ENCODE data around the gene NDUFA8.
A peak's percentile ranks its signal among the peaks of the same experiment; 100 is the strongest.

NDUFA8 gene

GRCh38 chr9:122159026-122159924, at the start of gene NDUFA8, which contains the start of gene MORN5:
Gene NDUFA8 (minus strand): TSS chr9:122159779. CDS start chr9:122159677, 102 bp downstream.
Gene MORN5 (plus strand): TSS chr9:122159908. CDS start chr9:122159973, 65 bp downstream.
- DNase-seq (ENCODE audit: low read depth in 2 of 2), result peak; percentile 89 to 94

GRCh38 chr9:122207096-122207495, 47.5 kb upstream of the NDUFA8 start:
- no peak for DNase-seq (ENCODE audit: low read depth in 2 of 2)

- DNase-seq (ENCODE audit: low read depth in 2 of 2), result no peak
These were observed 46.8 kb upstream of the NDUFA8 start for GRCh38 chr9:122206118-122207046.

- no peak for DNase-seq (ENCODE audit: low read depth in 2 of 2)
These were observed 45.6 kb upstream of the NDUFA8 start for GRCh38 chr9:122205176-122205575.

- DNase-seq (ENCODE audit: low read depth in 2 of 2), result no peak
These were observed 44.9 kb upstream of the NDUFA8 start for GRCh38 chr9:122204491-122204890.

- DNase-seq (ENCODE audit: low read depth in 2 of 2), result no peak
These were observed 44.5 kb upstream of the NDUFA8 start for GRCh38 chr9:122204055-122204454.

GRCh38 chr9:122202111-122202510, 42.5 kb upstream of the NDUFA8 start:
- DNase-seq (ENCODE audit: low read depth in 2 of 2), result no peak

GRCh38 chr9:122201641-122202040, 42.1 kb upstream of the NDUFA8 start:
- no peak for DNase-seq (ENCODE audit: low read depth in 2 of 2)

GRCh38 chr9:122200960-122201595, 41.5 kb upstream of the NDUFA8 start:
- no peak for DNase-seq (ENCODE audit: low read depth in 2 of 2)

- no peak for DNase-seq (ENCODE audit: low read depth in 2 of 2)
These were observed 38.3 kb upstream of the NDUFA8 start for GRCh38 chr9:122197882-122198281.

GRCh38 chr9:122197426-122197825, 37.8 kb upstream of the NDUFA8 start:
- DNase-seq (ENCODE audit: low read depth in 2 of 2), result no peak

- no peak for DNase-seq (ENCODE audit: low read depth in 2 of 2)
These were observed 36.3 kb upstream of the NDUFA8 start for GRCh38 chr9:122195875-122196274.

GRCh38 chr9:122193651-122194050, 34.1 kb upstream of the NDUFA8 start:
- no peak for DNase-seq (ENCODE audit: low read depth in 2 of 2)

- no peak for DNase-seq (ENCODE audit: low read depth in 2 of 2)
These were observed 33.4 kb upstream of the NDUFA8 start for GRCh38 chr9:122192914-122193525.

- DNase-seq (ENCODE audit: low read depth in 2 of 2), result no peak
These were observed 32.8 kb upstream of the NDUFA8 start for GRCh38 chr9:122192261-122192875.

GRCh38 chr9:122191584-122191983, 32.0 kb upstream of the NDUFA8 start:
- DNase-seq (ENCODE audit: low read depth in 2 of 2), result no peak

GRCh38 chr9:122190597-122191381, 31.2 kb upstream of the NDUFA8 start:
- no peak for DNase-seq (ENCODE audit: low read depth in 2 of 2)

GRCh38 chr9:122188369-122188768, 28.8 kb upstream of the NDUFA8 start:
- DNase-seq (ENCODE audit: low read depth in 2 of 2), result no peak

GRCh38 chr9:122186777-122187470, 27.3 kb upstream of the NDUFA8 start:
- DNase-seq (ENCODE audit: low read depth in 2 of 2), result no peak

- DNase-seq (ENCODE audit: low read depth in 2 of 2), result no peak
These were observed 26.7 kb upstream of the NDUFA8 start for GRCh38 chr9:122186301-122186700.
